HT1080 (cell line): ENCODE measurements around the gene ADNP2. TPM values are rescaled to one million over a fixed set of nuclear protein-coding genes. Genes with fewer than 3 reads are reported as not detected.

ENCODE experiments used
- DNase-seq: peaks from one replicate; pipeline ENCODE4 v3.0.0-alpha.2; 2015; ENCODE audit warnings: low read depth
- polyA plus RNA-seq, 2 experiments: library from polyadenylated mRNA; depleted of rRNA; stranded (reverse); fragments of >200 nt; gene quantifications; 2 replicates each; pipeline ENCODE4 v1.2.3, GENCODE V29; 2015
- total RNA-seq: library from RNA; depleted of rRNA; stranded (reverse); fragments of >200 nt; shearing (Covaris generic); gene quantifications from 2 replicates; pipeline ENCODE4 v1.2.3, GENCODE V29; 2014; rRNA removed

ADNP2 gene, protein sequence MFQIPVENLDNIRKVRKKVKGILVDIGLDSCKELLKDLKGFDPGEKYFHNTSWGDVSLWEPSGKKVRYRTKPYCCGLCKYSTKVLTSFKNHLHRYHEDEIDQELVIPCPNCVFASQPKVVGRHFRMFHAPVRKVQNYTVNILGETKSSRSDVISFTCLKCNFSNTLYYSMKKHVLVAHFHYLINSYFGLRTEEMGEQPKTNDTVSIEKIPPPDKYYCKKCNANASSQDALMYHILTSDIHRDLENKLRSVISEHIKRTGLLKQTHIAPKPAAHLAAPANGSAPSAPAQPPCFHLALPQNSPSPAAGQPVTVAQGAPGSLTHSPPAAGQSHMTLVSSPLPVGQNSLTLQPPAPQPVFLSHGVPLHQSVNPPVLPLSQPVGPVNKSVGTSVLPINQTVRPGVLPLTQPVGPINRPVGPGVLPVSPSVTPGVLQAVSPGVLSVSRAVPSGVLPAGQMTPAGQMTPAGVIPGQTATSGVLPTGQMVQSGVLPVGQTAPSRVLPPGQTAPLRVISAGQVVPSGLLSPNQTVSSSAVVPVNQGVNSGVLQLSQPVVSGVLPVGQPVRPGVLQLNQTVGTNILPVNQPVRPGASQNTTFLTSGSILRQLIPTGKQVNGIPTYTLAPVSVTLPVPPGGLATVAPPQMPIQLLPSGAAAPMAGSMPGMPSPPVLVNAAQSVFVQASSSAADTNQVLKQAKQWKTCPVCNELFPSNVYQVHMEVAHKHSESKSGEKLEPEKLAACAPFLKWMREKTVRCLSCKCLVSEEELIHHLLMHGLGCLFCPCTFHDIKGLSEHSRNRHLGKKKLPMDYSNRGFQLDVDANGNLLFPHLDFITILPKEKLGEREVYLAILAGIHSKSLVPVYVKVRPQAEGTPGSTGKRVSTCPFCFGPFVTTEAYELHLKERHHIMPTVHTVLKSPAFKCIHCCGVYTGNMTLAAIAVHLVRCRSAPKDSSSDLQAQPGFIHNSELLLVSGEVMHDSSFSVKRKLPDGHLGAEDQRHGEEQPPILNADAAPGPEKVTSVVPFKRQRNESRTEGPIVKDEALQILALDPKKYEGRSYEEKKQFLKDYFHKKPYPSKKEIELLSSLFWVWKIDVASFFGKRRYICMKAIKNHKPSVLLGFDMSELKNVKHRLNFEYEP
- 23.0 and 23.7 TPM in 2 replicates for total RNA-seq
- polyA plus RNA-seq (2015; cell fraction: cytosol; rRNA removed): 19.3 and 23.2 TPM in 2 replicates
- polyA plus RNA-seq (2015; cell fraction: nucleus; rRNA removed): 23.4 and 24.2 TPM in 2 replicates

DNA sequence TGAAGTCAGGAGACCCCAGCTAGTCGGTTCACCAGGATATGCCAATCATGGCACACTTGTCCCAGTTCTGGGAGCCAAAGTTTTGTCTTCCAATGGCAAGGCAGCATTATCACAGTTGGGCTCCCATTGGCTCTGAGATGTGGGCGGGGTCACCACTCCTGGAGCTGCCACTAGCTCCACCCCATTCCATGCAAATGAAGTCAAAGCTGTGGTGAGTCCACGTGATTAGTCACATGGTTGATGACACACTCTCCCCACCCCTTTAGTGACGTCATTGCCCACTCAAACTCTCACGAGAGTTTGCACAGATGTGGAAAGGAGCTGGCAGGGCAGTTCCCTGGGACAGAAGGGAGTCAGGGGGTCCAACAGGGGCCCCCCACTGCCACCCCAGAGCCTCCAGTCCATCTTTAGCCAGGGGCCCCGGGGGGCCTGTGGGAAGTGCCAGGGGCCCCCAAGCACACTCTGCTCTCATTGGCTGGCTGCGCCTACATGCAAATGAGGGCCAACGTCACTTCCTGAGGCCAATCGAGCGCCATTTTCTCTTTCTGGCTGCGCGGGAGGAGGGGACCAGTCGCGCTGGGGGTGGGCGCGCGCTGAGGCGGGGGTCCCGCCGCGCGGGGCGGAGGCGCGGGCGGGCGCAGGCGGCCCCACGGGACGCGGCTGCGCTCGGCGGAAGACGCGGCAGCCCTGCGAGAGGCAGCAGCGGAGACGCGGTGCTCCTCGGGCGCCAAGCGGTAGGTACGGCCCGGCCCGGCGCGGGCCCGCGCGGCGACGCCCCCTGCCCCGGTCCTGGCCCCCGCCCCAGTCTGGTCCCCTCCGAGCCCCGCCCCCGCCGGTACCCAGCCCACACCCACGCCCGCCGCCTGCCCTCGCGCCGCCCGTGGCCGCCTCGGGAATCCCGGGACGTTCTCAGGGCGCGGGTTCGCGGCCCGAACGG, at the start of gene ADNP2:
Gene ADNP2, plus strand, starts transcription at position 524 of the 937 bp plus-strand sequence. CDS start 8,281 bp downstream, outside the sequence.
- peak; percentile 96 for DNase-seq

DNA sequence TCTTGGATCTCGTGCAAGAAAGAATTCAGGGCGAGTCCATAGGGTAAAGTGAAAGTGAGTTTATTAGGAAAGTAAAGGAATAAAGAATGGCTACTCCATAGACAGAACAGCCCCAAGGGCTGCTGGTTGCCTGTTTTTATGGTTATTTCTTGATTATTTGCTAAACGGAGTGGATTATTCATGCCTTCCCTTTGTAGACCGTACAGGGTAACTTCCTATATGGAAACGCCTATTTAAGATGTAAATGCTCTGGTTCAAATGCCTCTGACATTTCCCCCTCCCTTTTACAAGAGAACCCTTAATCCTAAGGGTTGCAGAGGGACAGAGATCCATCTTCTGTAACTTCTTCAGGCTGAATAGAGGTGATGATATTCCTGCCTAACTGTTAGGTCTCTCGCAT, 49.1 kb upstream of the ADNP2 start:
- no peak for DNase-seq

DNA sequence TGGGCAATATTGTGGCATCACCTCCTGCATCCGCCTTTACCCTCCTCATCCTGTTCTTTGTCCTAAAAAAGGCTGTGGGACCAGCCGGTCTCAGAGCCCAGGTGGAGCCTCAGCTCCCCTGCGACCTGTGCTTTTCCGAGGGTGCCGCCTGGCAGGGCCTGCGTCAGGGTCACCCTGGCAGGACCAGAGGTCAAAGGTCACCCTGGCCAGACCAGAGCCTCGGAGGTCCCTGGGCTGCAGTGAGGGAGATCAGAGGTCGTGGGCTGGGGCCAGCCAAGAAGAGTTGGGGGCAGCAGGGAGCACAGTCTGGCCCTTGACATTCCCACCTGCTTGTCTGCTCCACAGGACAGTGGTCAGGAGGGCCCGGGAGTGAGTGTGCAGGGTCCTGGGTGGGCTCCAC, 43.4 kb upstream of the ADNP2 start:
- no peak for DNase-seq

DNA sequence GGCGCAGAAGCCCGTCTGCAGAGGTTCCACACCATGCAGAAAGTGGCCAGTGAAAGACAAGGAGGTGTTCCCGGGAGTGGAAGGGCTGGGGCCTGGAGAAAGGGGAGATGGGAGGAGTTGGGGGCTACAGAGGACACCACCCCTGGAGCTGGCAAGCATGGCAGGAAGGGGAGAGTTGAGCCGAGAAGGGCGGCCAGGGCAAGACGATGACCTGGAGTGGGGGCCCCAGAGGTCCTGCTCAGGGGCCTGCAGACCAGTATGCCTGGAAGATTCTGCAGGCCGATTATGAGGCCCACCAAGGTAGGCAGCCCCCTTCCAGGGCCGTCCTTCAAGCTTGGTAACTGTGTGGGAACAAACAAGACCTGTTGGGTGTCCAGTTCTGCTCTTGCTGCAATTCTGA, 41.7 kb upstream of the ADNP2 start:
- DNase-seq: no peak

DNA sequence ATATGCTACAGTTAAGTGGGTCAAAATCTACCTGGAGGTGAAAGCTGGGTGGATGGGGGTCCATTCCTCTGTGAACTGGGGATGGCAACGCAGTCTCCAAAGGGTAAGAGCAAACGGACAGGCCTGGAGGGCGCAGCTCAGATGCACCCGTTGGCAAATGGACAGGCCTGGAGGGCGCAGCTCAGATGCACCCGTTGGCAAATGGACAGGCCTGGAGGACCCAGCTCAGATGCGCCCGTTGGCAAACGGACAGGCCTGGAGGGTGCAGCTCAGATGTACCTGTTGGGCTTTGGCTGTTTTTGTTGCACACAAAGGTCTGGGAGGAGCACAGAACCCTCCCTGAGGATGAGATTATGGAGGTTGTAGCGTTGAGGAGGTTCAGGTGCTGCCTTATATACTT, 41.2 kb upstream of the ADNP2 start:
- DNase-seq: no peak

DNA sequence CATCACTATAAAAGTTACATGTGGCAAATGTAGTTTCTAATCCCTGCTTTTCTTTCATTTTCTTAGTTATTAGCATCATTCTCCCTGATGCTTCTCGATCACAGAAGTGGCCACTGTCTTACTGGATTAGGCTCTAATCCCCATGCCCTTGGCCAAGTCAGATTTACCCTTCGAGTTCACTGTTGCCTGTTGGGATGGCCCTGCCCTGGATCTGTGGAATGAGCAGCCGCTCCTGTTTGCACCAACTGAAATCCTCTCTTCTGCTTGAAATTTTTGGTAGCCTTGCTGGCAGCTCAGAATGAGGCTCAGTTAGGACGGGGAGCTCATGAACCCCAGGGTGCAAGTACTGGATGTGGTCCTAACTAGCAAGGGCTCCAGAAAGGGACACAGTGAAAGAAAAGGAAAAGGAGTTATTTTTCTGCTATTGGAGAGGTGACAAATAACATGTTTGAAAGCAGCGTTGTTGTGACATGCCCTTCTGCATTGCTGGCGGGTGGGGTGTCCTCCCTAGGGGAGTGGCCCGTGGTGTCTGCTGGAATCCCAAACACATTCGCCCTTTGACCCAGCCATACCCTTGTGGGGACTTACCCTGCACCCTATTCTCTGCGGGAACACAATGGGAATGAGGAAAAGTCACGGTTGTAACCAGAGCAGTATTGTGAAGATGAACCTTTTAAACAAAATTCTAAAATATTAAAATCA, 40.3 kb upstream of the ADNP2 start:
- no peak for DNase-seq

DNA sequence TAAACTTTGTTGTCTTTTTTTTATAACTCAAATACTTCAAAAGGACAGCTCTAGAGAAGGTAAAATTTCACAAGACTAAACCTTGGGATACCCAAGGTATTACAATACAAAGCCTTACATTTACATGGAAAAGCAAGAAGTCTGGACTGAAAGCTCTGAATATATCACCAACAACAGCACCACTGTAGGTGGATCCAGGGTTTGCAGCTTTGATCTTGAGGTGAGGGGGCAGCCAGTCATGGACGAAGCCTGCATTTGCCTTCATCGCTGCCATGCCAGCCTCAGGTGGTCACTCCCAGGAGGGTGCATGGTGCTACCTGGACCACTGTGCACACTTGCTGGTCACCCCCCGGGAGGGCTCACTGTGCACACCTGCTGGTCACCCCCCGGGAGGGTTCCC, 38.2 kb upstream of the ADNP2 start:
- no peak for DNase-seq

DNA sequence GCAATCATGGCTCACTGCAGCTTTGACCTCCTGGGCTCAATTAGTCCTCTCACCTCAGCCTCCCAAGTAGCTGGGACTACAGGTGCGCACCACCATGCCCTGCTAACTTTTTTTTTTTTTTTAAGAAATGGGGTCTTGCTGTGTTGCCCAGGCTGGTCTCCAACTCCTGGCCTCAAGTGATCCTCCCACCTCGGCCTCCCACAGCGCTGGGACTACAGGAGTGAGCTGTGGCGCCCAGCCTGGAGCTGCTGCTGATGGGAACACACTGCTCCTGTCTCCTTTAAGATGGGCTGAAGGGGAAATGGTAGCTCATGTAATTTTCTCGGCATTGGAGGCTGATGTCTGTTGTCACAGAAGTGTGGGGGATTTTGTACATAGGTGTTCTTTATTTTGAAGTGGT, 34.9 kb upstream of the ADNP2 start:
- DNase-seq: no peak

DNA sequence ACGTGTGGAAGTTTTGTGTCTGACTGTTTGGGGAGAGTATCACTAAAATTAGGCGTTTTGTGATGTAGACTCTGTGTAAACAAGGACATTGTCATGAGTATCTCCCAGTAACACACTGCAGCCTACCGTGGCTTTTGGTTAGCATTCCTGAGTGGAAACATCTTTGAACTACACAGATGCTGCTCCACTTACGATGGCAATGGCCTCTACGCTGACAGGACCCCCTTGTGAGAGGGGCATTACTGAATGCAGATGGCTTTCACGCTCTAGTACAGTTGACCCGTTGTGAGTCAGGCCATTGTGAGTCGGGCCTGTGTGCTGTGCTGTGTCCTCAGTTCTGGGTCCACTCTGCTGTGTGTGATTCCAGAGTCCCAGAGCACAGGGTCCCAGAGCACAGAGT, 34.4 kb upstream of the ADNP2 start:
- no peak for DNase-seq

DNA sequence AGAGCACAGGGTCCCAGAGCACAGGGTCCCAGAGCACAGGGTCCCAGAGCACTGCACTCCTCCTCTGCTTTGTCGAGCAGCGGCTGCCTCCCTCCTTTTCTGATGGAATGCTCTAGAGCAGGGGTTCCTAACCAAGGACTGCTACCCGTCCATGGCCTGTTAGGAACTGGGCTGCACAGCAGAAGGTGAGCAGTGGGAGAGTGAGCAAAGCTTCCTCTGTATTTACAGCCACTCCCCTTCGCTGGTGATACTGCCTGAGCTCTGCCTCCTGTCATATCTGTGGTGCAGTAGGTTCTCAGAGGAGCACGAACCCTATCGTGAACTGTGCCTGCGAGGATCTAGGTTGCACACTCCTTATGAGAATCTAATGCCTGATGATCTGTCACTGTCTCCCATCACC, 33.1 kb upstream of the ADNP2 start:
- DNase-seq: no peak

DNA sequence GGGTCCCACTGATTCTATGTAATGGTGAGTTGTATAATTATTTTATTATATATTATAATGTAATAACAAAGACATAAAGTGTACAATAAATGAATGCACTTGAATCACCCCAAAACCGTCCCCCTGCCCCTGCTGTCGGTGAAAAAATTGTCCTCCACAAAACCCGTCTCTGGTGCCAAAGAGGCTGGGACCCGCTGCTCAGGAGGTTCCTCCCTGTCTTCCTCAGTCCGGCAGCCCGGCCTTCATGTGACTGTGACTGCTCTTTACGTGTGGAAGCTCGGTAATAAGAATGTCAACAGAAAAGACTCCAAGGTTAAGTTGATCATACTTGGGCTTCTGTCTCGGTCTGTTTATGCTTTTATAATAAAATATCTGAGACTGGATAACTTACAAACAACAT, 32.7 kb upstream of the ADNP2 start:
- DNase-seq: no peak

DNA sequence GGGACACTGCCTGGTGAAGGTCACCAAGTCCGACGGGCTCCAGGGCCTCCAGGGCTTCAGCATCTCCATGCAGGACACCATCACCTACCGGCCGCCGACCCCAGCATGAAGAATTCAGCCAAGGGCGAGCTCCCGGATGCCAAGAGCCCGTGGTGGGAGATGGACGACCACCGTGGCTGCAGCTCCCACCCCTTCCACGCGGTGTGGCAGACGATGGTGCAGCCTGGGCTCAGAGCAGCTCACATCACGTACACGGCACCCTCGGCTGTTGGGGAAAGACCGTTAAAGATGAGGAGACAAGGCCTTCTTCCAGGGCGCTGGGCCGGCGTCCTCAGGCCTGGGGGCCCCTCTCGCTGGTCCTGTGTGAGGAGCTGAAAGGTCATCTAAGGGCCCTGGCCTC, 31.2 kb upstream of the ADNP2 start:
- DNase-seq: no peak

DNA sequence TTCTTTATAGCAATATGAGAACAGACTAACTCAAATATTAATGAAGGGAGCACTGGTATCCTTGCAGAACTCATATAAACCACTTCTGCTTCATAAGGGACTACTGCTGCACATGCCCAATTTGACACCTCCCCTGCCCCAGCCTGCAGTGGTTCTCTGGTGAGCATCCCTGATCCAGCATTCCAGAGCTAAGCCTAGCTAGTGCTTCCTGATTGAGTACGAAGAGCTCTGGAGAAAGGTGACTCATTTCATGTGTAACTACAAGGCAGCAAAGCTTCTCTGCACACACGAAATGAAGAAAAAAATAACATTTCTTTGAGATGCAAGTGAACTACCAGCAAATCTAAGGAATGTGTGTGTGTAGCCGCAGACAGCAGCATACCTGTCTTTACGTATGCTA, 22.8 kb upstream of the ADNP2 start:
- no peak for DNase-seq

DNA sequence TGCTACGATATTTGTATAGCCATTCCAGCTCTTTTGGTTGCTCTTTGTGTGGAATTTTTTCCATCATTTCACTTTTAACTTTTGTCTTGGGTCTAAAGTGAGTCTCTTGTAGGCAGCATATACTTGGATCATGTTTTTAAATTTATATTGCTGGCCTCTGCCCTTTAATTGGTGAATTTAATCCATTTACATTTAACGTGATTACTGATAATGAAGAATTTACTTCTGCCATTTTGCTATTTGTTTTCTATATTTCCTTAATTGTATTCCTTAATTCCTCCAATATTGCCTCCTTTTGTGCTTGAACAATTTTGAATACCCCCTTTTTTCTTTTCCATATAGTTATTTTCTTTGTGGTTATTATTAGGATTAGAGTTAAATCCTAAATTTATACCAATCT, 21.0 kb upstream of the ADNP2 start:
- DNase-seq: no peak

DNA sequence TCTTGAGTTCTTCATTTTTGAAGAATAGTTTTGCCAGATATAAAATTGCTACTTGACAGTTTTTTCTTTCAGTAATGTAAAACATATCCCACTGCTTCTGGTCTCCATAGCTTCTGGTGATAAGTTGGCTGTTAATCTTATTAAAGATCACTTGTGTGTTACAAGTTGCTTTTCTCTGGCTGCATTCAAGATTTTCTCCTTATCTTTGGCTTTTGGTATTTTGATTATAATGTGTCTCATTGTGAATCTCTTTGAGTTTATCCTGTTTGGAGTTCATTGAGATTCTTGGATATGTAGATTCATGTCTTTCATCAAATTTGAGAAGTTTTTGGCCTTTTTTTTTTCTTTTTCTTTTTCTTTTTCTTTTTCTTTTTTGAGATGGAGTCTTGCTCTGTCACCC, 20.2 kb upstream of the ADNP2 start:
- DNase-seq: no peak

DNA sequence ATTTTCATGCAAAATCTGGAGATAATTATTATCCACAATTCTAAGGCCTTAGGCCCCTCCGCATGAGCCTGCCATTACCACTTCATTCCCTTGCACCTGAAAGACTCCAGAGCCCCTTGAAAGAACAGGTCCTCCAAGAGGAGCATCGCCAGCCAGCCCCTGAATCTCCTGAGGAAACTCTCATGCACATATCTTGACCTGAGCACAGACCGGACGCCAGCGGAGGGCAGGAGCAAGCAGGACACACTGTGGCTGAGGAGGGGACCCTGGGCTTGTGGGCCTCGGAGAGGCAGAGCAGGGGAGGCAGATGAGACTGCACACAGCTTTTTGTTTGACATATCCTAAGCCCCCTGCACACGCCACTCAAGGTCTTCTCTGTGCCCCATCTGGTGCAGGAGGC, 13.6 kb upstream of the ADNP2 start:
- DNase-seq: no peak

DNA sequence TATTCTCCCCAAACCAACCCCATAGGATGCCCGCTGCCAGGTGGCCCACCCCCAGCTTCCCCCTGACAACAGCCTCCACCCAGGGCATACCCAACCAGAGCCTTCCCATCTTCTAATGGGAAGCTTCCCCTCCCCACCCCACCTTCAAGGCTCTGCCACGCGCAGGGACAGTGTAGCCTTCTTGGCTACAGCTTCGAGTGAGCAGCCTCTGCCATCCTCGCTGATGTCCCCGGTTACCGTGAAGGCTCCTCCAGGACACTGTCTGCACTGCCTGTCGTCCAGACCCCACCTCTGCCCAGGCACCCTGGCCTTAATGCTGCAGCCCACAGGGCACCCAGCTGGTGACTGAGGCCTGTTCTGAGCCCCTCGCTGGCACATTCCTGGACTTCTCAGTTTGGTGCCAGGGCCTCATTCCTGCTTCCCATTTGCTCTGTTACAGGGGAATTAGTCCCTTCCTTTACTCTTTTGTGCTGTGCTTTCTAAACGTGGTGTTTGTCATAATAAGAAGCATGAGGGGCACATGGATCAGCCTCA, 13.0 kb upstream of the ADNP2 start:
- DNase-seq: no peak

DNA sequence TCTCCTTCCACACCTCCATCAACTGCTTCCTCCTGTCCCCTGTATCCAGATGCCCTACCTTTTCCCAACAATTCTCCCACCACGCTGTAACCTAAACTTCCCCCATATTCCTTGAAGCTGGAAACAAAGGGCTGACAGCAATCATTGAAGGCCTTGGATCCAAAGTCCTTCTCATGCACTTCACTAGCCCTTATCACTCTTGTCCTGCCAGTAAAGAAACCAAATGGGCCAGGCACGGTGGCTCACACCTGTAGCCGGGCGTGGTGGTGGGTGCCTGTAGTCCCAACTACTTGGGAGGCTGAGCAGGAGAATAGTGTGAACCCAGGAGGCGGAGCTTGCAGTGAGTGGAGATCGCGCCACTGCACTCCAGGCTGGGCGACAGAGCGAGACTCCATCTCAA, 11.9 kb upstream of the ADNP2 start:
- no peak for DNase-seq

DNA sequence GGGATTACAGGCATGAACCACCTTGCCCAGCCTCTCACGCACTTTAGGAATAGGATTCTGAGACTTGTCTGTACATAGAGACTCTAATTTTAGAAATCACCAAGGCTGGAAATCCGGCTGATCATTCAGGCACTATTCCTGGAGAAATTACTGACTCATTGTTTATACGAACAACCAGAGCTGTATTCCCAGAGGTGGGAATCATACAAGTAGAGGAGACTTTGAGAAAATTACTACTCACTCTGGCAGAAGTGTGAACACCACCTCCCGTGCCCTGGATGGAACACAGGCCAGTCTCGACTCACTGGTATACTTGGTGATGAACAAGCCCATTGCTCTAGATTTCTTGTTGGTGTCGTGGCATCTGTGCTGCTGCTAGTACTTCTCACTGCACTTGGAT, 5.8 kb upstream of the ADNP2 start:
- DNase-seq: peak; percentile 58

DNA sequence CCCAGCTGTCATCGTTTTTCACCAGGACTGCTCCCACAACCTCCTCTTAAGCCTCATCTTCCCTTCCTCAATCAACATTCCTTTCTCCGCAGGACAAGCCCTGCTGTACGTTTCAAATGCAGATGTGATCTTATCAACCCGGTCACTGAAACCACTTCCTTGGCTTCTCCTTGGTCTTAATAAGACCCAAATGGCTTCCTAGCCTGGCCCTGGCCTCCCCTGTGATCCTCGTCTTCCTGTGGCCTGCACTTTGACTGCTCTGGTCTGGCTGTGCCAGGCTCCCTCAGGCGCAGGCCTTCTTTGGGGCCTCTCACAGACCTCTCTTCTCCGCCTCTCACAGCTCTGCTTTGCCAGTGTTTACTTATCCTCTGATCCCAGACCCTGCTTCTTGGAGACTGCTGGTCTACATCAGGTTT, 4.7 kb upstream of the ADNP2 start:
- no peak for DNase-seq
